ENCODE data around the gene CEACAM7. TPM values are rescaled to one million over a fixed set of nuclear protein-coding genes. Genes with fewer than 3 reads are reported as not detected.
A peak's percentile ranks its signal among the peaks of the same experiment; 100 is the strongest.

Gene CEACAM7
- total RNA-seq, 1 donor from 2014 or later: not detected

- H3K36me3 Mint-ChIP-seq (ENCODE audit: low read depth): no peaks in the 10 kb centered on the region
- POLR2A ChIA-PET: no interaction called here
- peaks cover 10% of the 10 kb centered on the region for H3K9me3 Mint-ChIP-seq
- peak; percentile 7 for DNase-seq
- no peak overlapping the region for H3K4me3 Mint-ChIP-seq
- TF ChIP-seq CTCF (IDR thresholded peaks at IDR 0.05): no peak
- no peak overlapping the region for H3K27ac Mint-ChIP-seq
- CTCF ChIA-PET: interaction anchor here (0.6 kb wide), 1 partner anchor 10 kb away, joined by 3 read pairs; no protein-coding TSS in a partner anchor
- ATAC-seq (ENCODE audit: low read depth): no peak
- H3K4me1 Mint-ChIP-seq: peaks cover 5% of the 10 kb centered on the region
- peaks cover 26% of the 10 kb centered on the region for H3K27me3 Mint-ChIP-seq
- intact Hi-C loops (cut with micrococcal nuclease): no loop called here
Measured at GRCh38 chr19:41697198-41697855, 9.3 kb upstream of the CEACAM7 start.

DNA sequence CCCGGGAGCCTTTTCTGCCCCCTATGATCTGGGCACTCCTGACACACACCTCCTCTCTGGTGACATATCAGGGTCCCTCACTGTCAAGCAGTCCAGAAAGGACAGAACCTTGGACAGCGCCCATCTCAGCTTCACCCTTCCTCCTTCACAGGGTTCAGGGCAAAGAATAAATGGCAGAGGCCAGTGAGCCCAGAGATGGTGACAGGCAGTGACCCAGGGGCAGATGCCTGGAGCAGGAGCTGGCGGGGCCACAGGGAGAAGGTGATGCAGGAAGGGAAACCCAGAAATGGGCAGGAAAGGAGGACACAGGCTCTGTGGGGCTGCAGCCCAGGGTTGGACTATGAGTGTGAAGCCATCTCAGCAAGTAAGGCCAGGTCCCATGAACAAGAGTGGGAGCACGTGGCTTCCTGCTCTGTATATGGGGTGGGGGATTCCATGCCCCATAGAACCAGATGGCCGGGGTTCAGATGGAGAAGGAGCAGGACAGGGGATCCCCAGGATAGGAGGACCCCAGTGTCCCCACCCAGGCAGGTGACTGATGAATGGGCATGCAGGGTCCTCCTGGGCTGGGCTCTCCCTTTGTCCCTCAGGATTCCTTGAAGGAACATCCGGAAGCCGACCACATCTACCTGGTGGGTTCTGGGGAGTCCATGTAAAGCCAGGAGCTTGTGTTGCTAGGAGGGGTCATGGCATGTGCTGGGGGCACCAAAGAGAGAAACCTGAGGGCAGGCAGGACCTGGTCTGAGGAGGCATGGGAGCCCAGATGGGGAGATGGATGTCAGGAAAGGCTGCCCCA lies 8.5 kb upstream of the CEACAM7 start:
- POLR2A ChIA-PET: no interaction called here
- CTCF ChIA-PET: no interaction called here
- Mint-ChIP-seq H3K4me1 (peaks cover 5% of the 10 kb centered on the region), H3K27me3 (peaks cover 28% of the 10 kb centered on the region), H3K9me3 (peaks cover 13% of the 10 kb centered on the region), H3K27ac (no peak overlapping the region), H3K4me3 (no peak overlapping the region), H3K36me3 (ENCODE audit: low read depth) (no peaks in the 10 kb centered on the region)
- intact Hi-C loops (cut with micrococcal nuclease): no loop called here
- no peak for TF ChIP-seq CTCF (IDR thresholded peaks at IDR 0.05)
- DNase-seq (peak; percentile 7), ATAC-seq (ENCODE audit: low read depth) (no peak)

GRCh38 chr19:41695745-41696144 lies 7.7 kb upstream of the CEACAM7 start:
- Mint-ChIP-seq H3K4me3 (no peak overlapping the region), H3K9me3 (peaks cover 13% of the 10 kb centered on the region), H3K36me3 (ENCODE audit: low read depth) (no peaks in the 10 kb centered on the region), H3K27me3 (peaks cover 36% of the 10 kb centered on the region), H3K27ac (no peak overlapping the region), H3K4me1 (peaks cover 5% of the 10 kb centered on the region)
- intact Hi-C loops (cut with micrococcal nuclease): no loop called here
- no peak for TF ChIP-seq CTCF (IDR thresholded peaks at IDR 0.05)
- DNase-seq: no peak
- ChIA-PET CTCF (no interaction called here), POLR2A (no interaction called here)
- ATAC-seq (ENCODE audit: low read depth): no peak

GRCh38 chr19:41694831-41695635 lies 7.0 kb upstream of the CEACAM7 start:
- CTCF ChIA-PET: interaction anchor here (1.4 kb wide), 1 partner anchor 58 kb away, joined by 3 read pairs; no protein-coding TSS in a partner anchor

More at GRCh38 chr19:41694831-41695635, 7.0 kb upstream of the CEACAM7 start:
- no peak overlapping the region for H3K27ac Mint-ChIP-seq
- no peak for TF ChIP-seq CTCF (IDR thresholded peaks at IDR 0.05)
- POLR2A ChIA-PET: no interaction called here
- H3K36me3 Mint-ChIP-seq (ENCODE audit: low read depth): no peaks in the 10 kb centered on the region
- no peak for DNase-seq
- intact Hi-C loops (cut with micrococcal nuclease): loop anchor here (5.0 kb wide), 1 partner anchor 53 kb away; no protein-coding TSS in a partner anchor
- peaks cover 5% of the 10 kb centered on the region for H3K4me1 Mint-ChIP-seq
- ATAC-seq (ENCODE audit: low read depth): no peak
- H3K27me3 Mint-ChIP-seq: peaks cover 36% of the 10 kb centered on the region
- H3K9me3 Mint-ChIP-seq: peaks cover 13% of the 10 kb centered on the region
- H3K4me3 Mint-ChIP-seq: no peak overlapping the region
